Karpas-422 (cell line): ENCODE data around the gene GREM1. TPM values are rescaled to one million over a fixed set of nuclear protein-coding genes. Genes with fewer than 3 reads are reported as not detected.

ENCODE experiments used
- DNase-seq: peaks from one replicate; pipeline ENCODE4 v3.0.0-alpha.2; 2015
- H2AFZ ChIP-seq: fragments of 200-600 bp; sonication (generic); 2 replicates; pipeline ENCODE4 v1.6.1; 2014; ENCODE audit warnings: antibody characterized with exemption, low read length, mixed read lengths
- H3K27ac ChIP-seq: fragments of 200-600 bp; sonication (generic); 2 replicates; pipeline ENCODE4 v1.5.1; 2014; ENCODE audit warnings: mild to moderate bottlenecking, low read length, moderate library complexity
- H3K27me3 ChIP-seq: fragments of 200-600 bp; sonication (generic); 2 replicates; pipeline ENCODE4 v1.6.1; 2014; ENCODE audit warnings: low read length, mixed read lengths
- H3K36me3 ChIP-seq: fragments of 200-600 bp; sonication (generic); 2 replicates; pipeline ENCODE4 v1.6.1; 2014; ENCODE audit warnings: low read length, mixed read lengths; ENCODE audit not compliant: insufficient read depth
- H3K4me1 ChIP-seq: fragments of 200-600 bp; sonication (generic); 2 replicates; pipeline ENCODE4 v1.6.1; 2014; ENCODE audit warnings: mild to moderate bottlenecking, low read length, mixed read lengths
- H3K4me2 ChIP-seq: fragments of 200-600 bp; sonication (generic); 2 replicates; pipeline ENCODE4 v1.6.1; 2014; ENCODE audit warnings: low read length, low read depth, mild to moderate bottlenecking; ENCODE audit not compliant: poor library complexity, severe bottlenecking
- H3K4me3 ChIP-seq: fragments of 200-600 bp; sonication (generic); 2 replicates; pipeline ENCODE4 v1.5.1; 2014; ENCODE audit warnings: mild to moderate bottlenecking, antibody characterized with exemption, low read length, mixed read lengths
- H3K79me2 ChIP-seq: fragments of 200-600 bp; sonication (generic); 2 replicates; pipeline ENCODE4 v1.6.1; 2014; ENCODE audit warnings: mild to moderate bottlenecking, low read length, mixed read lengths
- H3K9ac ChIP-seq: fragments of 200-600 bp; sonication (generic); 2 replicates; pipeline ENCODE4 v1.6.0; 2014; ENCODE audit warnings: low read length
- H3K9me2 ChIP-seq: fragments of 200-600 bp; sonication (generic), shearing (Covaris generic); replicated peaks from 2 replicates; pipeline ENCODE4 v1.6.0; 2014; ENCODE audit warnings: mild to moderate bottlenecking, low read length, moderate library complexity; ENCODE audit not compliant: insufficient read depth
- H3K9me3 ChIP-seq: fragments of 300-700, 200-600 bp; sonication (generic); 2 replicates; pipeline ENCODE4 v1.6.1; 2014; ENCODE audit warnings: low read length, mixed read lengths
- H4K20me1 ChIP-seq: fragments of 200-600 bp; sonication (generic); 2 replicates; pipeline ENCODE4 v1.6.1; 2014; ENCODE audit warnings: mild to moderate bottlenecking, antibody characterized with exemption, low read length, low read depth; ENCODE audit not compliant: insufficient read depth
- total RNA-seq: library from RNA; depleted of rRNA; stranded (reverse); fragments of >200 nt; shearing (Covaris generic); gene quantifications from 2 replicates; pipeline ENCODE4 v1.2.3, GENCODE V29; 2014; ENCODE audit warnings: low replicate concordance

GREM1 gene
- total RNA-seq, 1 experiment from 2014 or later, result not detected

GRCh38 chr15:32774022-32774421, 56.2 kb downstream of the GREM1 start:
- no peak for DNase-seq
- H3K4me1 ChIP-seq, result no peaks in the 10 kb centered on the region

DNA sequence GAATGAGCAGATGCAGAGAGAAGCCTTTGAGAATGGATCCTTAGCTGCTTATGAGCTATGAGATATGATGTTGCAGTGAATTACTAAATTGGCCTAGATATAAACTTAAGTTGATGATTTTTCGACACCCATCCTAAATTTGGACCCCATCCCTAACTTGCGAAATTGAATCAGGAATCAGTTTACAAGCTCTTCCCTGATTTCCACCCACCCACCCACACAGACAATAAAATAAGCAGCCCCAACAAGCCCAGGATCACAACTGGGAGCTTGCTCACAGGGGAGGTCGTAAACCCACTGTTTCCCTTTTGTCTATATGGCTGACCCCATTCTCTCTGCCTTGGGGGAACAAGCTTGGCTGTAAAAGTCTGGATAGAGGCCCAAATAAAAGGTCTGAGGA, 57.3 kb downstream of the GREM1 start:
- Histone ChIP-seq H4K20me1 (no peaks in the 10 kb centered on the region), H3K79me2 (no peaks in the 10 kb centered on the region), H2AFZ (no peak overlapping the region), H3K9me2 (no peaks in the 10 kb centered on the region), H3K4me1 (no peaks in the 10 kb centered on the region), H3K36me3 (no peaks in the 10 kb centered on the region), H3K9ac (no peak overlapping the region), H3K4me2 (no peak overlapping the region), H3K27me3 (0 out of 2 replicates have a peak, but pooled peaks cover 5% of the 10 kb centered on the region), H3K9me3 (peaks cover 8% of the 10 kb centered on the region; the same call in 1 of the 2 replicates), H3K4me3 (no peak overlapping the region), H3K27ac (no peak overlapping the region)
- DNase-seq, result no peak

More at GRCh38 chr15:32774022-32774421, 56.2 kb downstream of the GREM1 start:
- Histone ChIP-seq H3K27me3 (0 out of 2 replicates have a peak, but pooled peaks cover 2% of the 10 kb centered on the region), H3K36me3 (no peaks in the 10 kb centered on the region), H3K9ac (no peak overlapping the region), H3K79me2 (no peaks in the 10 kb centered on the region), H3K4me3 (no peak overlapping the region), H3K9me2 (no peaks in the 10 kb centered on the region), H3K4me2 (no peak overlapping the region), H2AFZ (no peak overlapping the region), H4K20me1 (no peaks in the 10 kb centered on the region), H3K27ac (no peak overlapping the region), H3K9me3 (peaks cover 7% of the 10 kb centered on the region; the same call in 1 of the 2 replicates)

DNA sequence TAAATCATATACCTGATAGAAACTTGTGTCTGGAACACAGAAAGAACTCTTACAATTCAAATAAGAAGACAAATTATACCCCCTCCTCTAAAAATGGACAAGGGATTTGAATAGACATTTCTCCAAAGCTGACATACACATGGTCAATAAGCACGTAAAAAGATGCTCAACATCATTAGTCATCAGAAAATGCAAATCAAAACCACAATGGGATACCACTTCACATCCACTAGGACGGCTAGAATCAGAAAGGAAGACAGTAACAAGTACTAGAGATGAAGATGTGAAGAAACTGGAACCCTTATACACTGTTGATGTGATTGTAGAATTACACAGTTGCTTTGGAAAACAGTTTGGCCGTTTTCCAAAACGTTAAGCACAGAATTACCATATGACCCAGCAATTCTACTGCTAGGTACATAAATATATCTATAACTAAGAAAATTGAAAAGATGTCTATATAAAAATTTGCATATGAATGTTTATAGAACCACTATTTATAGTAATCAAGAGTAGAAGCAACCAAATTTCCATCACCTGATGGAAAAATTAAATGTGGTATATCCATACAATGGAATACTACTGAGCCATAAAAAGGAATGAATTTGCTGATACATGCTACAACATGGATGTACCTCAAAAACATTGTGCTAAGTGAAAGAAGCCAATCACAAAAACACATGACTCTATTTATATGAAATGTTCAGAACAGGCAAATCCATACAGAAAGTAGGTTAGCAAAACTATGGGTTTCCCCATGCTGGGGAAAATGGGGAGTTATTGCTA, 60.8 kb downstream of the GREM1 start:
- DNase-seq, result no peak
- no peak overlapping the region for H2AFZ ChIP-seq
- H3K4me1 ChIP-seq, result no peaks in the 10 kb centered on the region
- H3K79me2 ChIP-seq, result no peaks in the 10 kb centered on the region
- no peaks in the 10 kb centered on the region for H3K9me2 ChIP-seq
- H3K4me3 ChIP-seq, result no peak overlapping the region
- no peaks in the 10 kb centered on the region for H4K20me1 ChIP-seq
- H3K9ac ChIP-seq, result no peak overlapping the region
- no peak overlapping the region for H3K4me2 ChIP-seq
- H3K27ac ChIP-seq, result no peak overlapping the region
- H3K27me3 ChIP-seq, result 0 out of 2 replicates have a peak, but pooled peaks cover 5% of the 10 kb centered on the region
- H3K36me3 ChIP-seq, result no peaks in the 10 kb centered on the region
- peaks cover 8% of the 10 kb centered on the region; the same call in 1 of the 2 replicates for H3K9me3 ChIP-seq

GRCh38 chr15:32781781-32782180, 64.0 kb downstream of the GREM1 start:
- Histone ChIP-seq H2AFZ (no peak overlapping the region), H3K9me3 (peaks cover 8% of the 10 kb centered on the region; the same call in 1 of the 2 replicates), H3K9me2 (no peaks in the 10 kb centered on the region), H4K20me1 (no peaks in the 10 kb centered on the region), H3K9ac (no peak overlapping the region), H3K79me2 (no peaks in the 10 kb centered on the region), H3K36me3 (no peaks in the 10 kb centered on the region), H3K27ac (no peak overlapping the region), H3K27me3 (0 out of 2 replicates have a peak, but pooled peaks cover 5% of the 10 kb centered on the region), H3K4me2 (no peak overlapping the region), H3K4me3 (no peak overlapping the region), H3K4me1 (no peaks in the 10 kb centered on the region)
- DNase-seq, result no peak

- no peaks in the 10 kb centered on the region for H3K9me2 ChIP-seq
- H3K36me3 ChIP-seq, result no peaks in the 10 kb centered on the region
- no peak overlapping the region for H3K9ac ChIP-seq
- no peak overlapping the region for H3K4me2 ChIP-seq
- DNase-seq, result no peak
- no peaks in the 10 kb centered on the region for H3K4me1 ChIP-seq
- H3K27me3 ChIP-seq, result 0 out of 2 replicates have a peak, but pooled peaks cover 3% of the 10 kb centered on the region
- H3K4me3 ChIP-seq, result no peak overlapping the region
- H3K79me2 ChIP-seq, result no peaks in the 10 kb centered on the region
- no peaks in the 10 kb centered on the region for H3K9me3 ChIP-seq
- H2AFZ ChIP-seq, result no peak overlapping the region
- H4K20me1 ChIP-seq, result no peaks in the 10 kb centered on the region
- H3K27ac ChIP-seq, result no peak overlapping the region
Measured at GRCh38 chr15:32784581-32784980, 66.8 kb downstream of the GREM1 start.

DNA sequence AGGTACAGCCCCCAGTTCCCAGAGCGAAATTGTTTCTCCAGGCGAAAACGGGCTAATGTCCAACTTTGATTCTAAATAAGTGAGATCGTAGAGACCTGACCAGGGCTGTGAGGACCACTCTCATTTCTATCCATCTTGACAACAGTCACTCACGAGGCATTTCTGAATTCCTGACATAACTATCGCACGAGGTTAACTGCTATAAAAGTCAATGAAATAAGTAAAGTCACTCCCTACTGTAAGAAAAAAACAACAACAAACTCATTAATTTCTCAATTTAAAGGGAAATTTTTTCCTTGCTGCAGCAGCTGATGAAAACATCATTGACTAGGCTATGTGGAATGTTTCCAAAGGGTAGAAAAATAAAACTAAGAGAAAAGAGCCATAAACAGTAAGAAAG, 69.1 kb downstream of the GREM1 start:
- no peak overlapping the region for H3K9ac ChIP-seq
- no peak for DNase-seq
- no peaks in the 10 kb centered on the region for H3K4me1 ChIP-seq
- no peaks in the 10 kb centered on the region for H3K79me2 ChIP-seq
- no peak overlapping the region for H3K4me2 ChIP-seq
- H4K20me1 ChIP-seq, result no peaks in the 10 kb centered on the region
- H2AFZ ChIP-seq, result no peak overlapping the region
- no peaks in the 10 kb centered on the region for H3K9me3 ChIP-seq
- no peaks in the 10 kb centered on the region for H3K36me3 ChIP-seq
- no peak overlapping the region for H3K27ac ChIP-seq
- no peak overlapping the region for H3K4me3 ChIP-seq
- no peaks in the 10 kb centered on the region for H3K27me3 ChIP-seq
- no peaks in the 10 kb centered on the region for H3K9me2 ChIP-seq

GRCh38 chr15:32787949-32788348, 70.1 kb downstream of the GREM1 start:
- Histone ChIP-seq H3K27ac (no peak overlapping the region), H3K9ac (no peak overlapping the region), H3K4me2 (no peak overlapping the region), H3K4me3 (no peak overlapping the region), H3K79me2 (no peaks in the 10 kb centered on the region), H3K36me3 (no peaks in the 10 kb centered on the region), H3K4me1 (no peaks in the 10 kb centered on the region), H4K20me1 (no peaks in the 10 kb centered on the region), H3K9me3 (no peaks in the 10 kb centered on the region), H3K9me2 (no peaks in the 10 kb centered on the region), H2AFZ (no peak overlapping the region), H3K27me3 (no peaks in the 10 kb centered on the region)
- DNase-seq, result no peak

DNA sequence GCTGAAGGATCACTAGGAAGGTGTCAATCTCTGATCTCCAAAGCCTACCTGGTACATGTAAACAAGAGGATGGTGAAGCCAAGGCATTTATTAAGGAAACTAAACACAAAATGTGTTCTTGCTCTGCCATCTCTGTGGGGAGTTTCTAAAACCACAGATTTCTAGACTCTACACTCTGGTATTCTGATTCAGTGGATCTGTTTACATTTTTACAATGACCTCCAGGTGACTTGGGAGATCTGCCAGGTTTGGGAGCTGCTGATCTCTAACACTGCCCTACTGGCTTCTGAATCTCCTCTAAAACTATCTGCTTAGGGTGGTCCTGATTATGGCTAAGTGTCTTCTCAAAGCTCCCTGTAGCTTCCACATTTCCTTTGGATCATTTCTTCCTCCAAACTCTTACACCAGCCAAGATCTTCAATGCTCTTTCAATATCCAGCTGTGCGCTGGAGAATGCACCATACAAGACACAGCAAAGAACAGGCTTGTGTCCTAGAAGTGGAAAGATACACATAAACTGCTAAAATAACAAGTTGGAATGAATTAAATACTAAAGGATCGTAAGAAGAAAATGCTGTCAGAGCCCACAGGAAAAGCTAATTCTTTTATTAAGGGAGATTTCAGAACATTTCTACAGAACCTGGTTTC, 72.7 kb downstream of the GREM1 start:
- no peak overlapping the region for H3K9ac ChIP-seq

More for the DNA sequence above, 72.7 kb downstream of the GREM1 start:
- H3K4me2 ChIP-seq, result no peak overlapping the region
- H3K4me3 ChIP-seq, result no peak overlapping the region
- H3K9me3 ChIP-seq, result no peaks in the 10 kb centered on the region
- no peaks in the 10 kb centered on the region for H3K27me3 ChIP-seq
- no peaks in the 10 kb centered on the region for H3K4me1 ChIP-seq
- H3K9me2 ChIP-seq, result no peaks in the 10 kb centered on the region
- no peaks in the 10 kb centered on the region for H4K20me1 ChIP-seq
- H3K36me3 ChIP-seq, result no peaks in the 10 kb centered on the region
- H3K79me2 ChIP-seq, result no peaks in the 10 kb centered on the region
- H3K27ac ChIP-seq, result no peak overlapping the region
- H2AFZ ChIP-seq, result no peak overlapping the region
- no peak for DNase-seq
